ENCODE measurements around the gene PPIF.

DNA sequence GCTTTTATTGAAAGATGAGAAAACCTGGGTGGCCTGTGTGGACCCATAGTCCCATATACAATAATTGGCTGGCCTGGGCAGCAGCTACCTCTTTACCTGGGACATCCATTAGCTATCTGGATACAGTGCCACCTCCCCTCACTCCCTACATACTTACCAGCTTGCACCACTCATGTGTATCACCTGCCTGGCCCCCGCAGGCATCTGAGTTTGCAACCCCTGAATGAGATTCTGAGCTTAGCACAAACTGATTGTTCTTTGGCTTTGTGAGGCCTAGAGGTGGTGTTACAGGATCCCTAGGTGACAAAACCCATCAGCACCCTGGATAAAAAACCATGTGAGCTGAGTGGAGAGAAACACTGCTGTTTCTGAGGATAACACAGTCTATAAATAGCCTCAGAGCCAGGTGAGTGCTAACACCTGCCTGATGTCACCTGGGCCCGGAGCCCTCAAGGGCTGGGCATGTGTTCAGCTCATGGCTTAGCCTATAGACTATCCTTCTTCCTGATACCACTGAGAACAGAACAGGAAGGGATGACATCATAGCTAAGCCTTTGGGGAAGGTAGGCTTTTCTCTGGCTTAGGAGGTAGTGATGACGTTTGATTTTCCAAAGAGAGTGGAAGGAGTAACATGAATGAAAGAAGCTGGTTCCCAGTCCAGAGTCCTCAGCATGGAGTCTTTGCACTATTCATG is 2.6 kb upstream of the PPIF start:
- no peak for TF ChIP-seq GATA2 (IDR thresholded peaks at IDR 0.05; ENCODE audit: low read depth, low read length)
- no peak for TF ChIP-seq GATA3 (IDR thresholded peaks at IDR 0.05; ENCODE audit: low read depth, low read length)
